ENCODE results near the gene CEP162. TPM values are rescaled to one million over a fixed set of nuclear protein-coding genes. Genes with fewer than 3 reads are reported as not detected.
A peak's percentile ranks its signal among the peaks of the same experiment; 100 is the strongest.
"Not testable (repeated sequence)": the region's sequence is repeated elsewhere in the genome, so short reads cannot be mapped to it uniquely, and the experiment has no call there.

CEP162 gene
- total RNA-seq, 1 donor from 2014 or later: 4.7 TPM

- no peak overlapping the region for H3K27ac Mint-ChIP-seq
- no peaks in the 10 kb centered on the region for H3K36me3 Mint-ChIP-seq (ENCODE audit: low read depth)
- peaks cover 9% of the 10 kb centered on the region for H3K27me3 Mint-ChIP-seq (ENCODE audit: insufficient read depth)
- no peak for DNase-seq (ENCODE audit: low spot score)
- no peak overlapping the region for H3K4me3 Mint-ChIP-seq
- no peaks in the 10 kb centered on the region for H3K9me3 Mint-ChIP-seq
- intact Hi-C loops (cut with micrococcal nuclease): no loop called here
- H3K4me1 Mint-ChIP-seq (ENCODE audit: low read depth): no peaks in the 10 kb centered on the region
Observed at GRCh38 chr6:84258268-84258667, 30.8 kb upstream of the CEP162 start.

DNA sequence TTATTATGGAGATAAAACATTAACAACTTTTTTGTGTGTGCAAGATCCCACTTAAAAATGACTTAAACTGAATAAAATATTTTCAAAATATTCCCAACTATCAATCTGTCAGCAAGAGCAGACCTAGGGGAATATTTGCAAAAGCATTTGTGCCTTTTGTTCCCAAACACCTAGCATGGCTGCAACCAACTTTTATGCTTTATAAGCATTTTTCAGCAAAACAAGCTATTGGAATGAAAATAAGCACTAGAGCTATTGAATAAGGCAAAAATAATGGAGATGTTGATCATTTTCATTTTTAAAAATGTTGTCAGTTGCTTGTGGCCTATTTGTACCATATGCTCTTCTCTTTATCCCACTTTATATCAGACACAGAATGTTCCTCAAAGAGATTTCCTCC, 28.2 kb upstream of the CEP162 start:
- no peak for DNase-seq (ENCODE audit: low spot score)
- Mint-ChIP-seq H3K36me3 (ENCODE audit: low read depth) (no peaks in the 10 kb centered on the region), H3K27ac (no peak overlapping the region)

GRCh38 chr6:84253380-84253779, 25.9 kb upstream of the CEP162 start:
- intact Hi-C loops (cut with micrococcal nuclease): no loop called here
- Mint-ChIP-seq H3K27me3 (ENCODE audit: insufficient read depth) (peaks cover 7% of the 10 kb centered on the region), H3K27ac (no peak overlapping the region), H3K36me3 (ENCODE audit: low read depth) (no peaks in the 10 kb centered on the region), H3K4me1 (ENCODE audit: low read depth) (no peaks in the 10 kb centered on the region), H3K4me3 (no peak overlapping the region), H3K9me3 (no peaks in the 10 kb centered on the region)
- DNase-seq (ENCODE audit: low spot score): no peak

More for the DNA sequence above, 28.2 kb upstream of the CEP162 start:
- Mint-ChIP-seq H3K9me3 (no peaks in the 10 kb centered on the region), H3K4me1 (ENCODE audit: low read depth) (no peaks in the 10 kb centered on the region), H3K27me3 (ENCODE audit: insufficient read depth) (peaks cover 9% of the 10 kb centered on the region), H3K4me3 (no peak overlapping the region)
- intact Hi-C loops (cut with micrococcal nuclease): no loop called here

- H3K4me1 Mint-ChIP-seq (ENCODE audit: low read depth): no peaks in the 10 kb centered on the region
- intact Hi-C loops (cut with micrococcal nuclease): no loop called here
- no peaks in the 10 kb centered on the region for H3K36me3 Mint-ChIP-seq (ENCODE audit: low read depth)
- DNase-seq (ENCODE audit: low spot score): no peak
- no peaks in the 10 kb centered on the region for H3K9me3 Mint-ChIP-seq
- no peak overlapping the region for H3K4me3 Mint-ChIP-seq
- no peak overlapping the region for H3K27ac Mint-ChIP-seq
- peaks cover 12% of the 10 kb centered on the region for H3K27me3 Mint-ChIP-seq (ENCODE audit: insufficient read depth)
Observed at GRCh38 chr6:84251891-84252539, 24.6 kb upstream of the CEP162 start.

DNA sequence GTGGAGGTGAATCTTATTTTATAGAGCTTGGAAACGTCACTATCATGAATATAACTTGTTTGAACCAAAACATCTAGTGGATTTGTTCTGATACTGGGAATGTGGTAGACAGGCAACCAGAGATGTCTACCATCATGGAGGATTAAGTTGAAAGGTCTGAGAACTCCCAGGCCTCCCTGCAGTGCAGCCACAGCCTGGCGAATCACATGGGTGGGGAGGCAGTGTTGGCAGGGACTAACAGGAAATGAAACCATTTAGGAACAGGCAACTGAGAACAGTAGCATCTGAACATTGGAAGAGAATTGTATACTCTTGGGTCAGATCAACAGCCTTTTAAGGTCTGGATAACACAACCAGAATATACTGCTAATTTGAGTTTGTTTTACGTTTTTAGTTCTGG, 22.3 kb upstream of the CEP162 start:
- Mint-ChIP-seq H3K36me3 (ENCODE audit: low read depth) (no peaks in the 10 kb centered on the region), H3K27ac (no peak overlapping the region), H3K4me1 (ENCODE audit: low read depth) (no peaks in the 10 kb centered on the region), H3K9me3 (no peaks in the 10 kb centered on the region), H3K4me3 (no peak overlapping the region), H3K27me3 (ENCODE audit: insufficient read depth) (peaks cover 9% of the 10 kb centered on the region)
- intact Hi-C loops (cut with micrococcal nuclease): no loop called here
- DNase-seq (ENCODE audit: low spot score): no peak

- H3K4me1 Mint-ChIP-seq (ENCODE audit: low read depth); H3K4me3 Mint-ChIP-seq; H3K27me3 Mint-ChIP-seq (ENCODE audit: insufficient read depth); H3K27ac Mint-ChIP-seq; DNase-seq (ENCODE audit: low spot score); intact Hi-C loops (cut with micrococcal nuclease); H3K36me3 Mint-ChIP-seq (ENCODE audit: low read depth); H3K9me3 Mint-ChIP-seq: not testable (repeated sequence)
Observed at GRCh38 chr6:84244416-84245081, 17.1 kb upstream of the CEP162 start.

DNA sequence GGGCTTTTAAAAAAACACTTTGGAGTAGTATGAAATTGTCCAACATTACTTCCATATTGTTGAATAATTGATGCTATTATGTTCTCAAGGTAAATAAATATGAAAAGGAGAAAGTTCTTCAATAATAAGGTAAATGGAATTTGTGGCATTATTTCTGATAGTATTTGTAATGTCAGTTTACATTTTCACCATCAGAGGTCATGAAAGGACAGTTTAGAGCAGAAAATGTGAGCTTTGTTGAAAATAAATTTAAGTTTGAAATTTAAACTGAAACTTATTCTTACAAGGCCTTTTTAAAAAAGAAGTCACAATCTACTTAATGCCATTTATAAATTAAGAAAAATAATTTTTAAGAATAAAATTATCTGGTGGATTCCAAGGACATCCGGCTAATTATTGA, 15.8 kb upstream of the CEP162 start:
- H3K4me3 Mint-ChIP-seq: no peak overlapping the region
- no peak for DNase-seq (ENCODE audit: low spot score)
- no peak overlapping the region for H3K27ac Mint-ChIP-seq
- no peaks in the 10 kb centered on the region for H3K9me3 Mint-ChIP-seq
- no peaks in the 10 kb centered on the region for H3K4me1 Mint-ChIP-seq (ENCODE audit: low read depth)
- intact Hi-C loops (cut with micrococcal nuclease): no loop called here
- peaks cover 9% of the 10 kb centered on the region for H3K27me3 Mint-ChIP-seq (ENCODE audit: insufficient read depth)
- no peaks in the 10 kb centered on the region for H3K36me3 Mint-ChIP-seq (ENCODE audit: low read depth)

- Mint-ChIP-seq H3K9me3 (no peaks in the 10 kb centered on the region), H3K27me3 (ENCODE audit: insufficient read depth) (peaks cover 6% of the 10 kb centered on the region), H3K4me1 (ENCODE audit: low read depth) (no peaks in the 10 kb centered on the region), H3K27ac (no peak overlapping the region), H3K4me3 (no peak overlapping the region), H3K36me3 (ENCODE audit: low read depth) (no peaks in the 10 kb centered on the region)
- DNase-seq (ENCODE audit: low spot score): no peak
- intact Hi-C loops (cut with micrococcal nuclease): no loop called here
Observed at GRCh38 chr6:84242265-84242664, 14.8 kb upstream of the CEP162 start.

DNA sequence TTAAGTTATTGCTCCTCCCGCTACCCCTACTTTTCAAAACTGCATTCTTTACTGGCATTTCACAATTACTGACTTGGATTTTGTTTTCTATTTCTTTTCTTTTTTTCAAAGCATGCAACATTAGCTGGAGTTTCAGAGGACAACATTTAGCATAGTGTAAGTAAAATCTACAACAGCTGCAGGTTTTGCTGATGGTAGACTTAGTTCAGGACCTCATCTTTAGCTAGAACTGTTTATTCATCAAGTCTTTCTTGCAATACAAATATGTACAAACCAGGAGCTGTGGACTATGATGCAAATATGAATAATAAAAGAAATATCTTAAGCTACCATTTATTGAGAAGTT, 728 bp upstream of the CEP162 start:
- intact Hi-C loops (cut with micrococcal nuclease): loop anchor here (1.0 to 10.0 kb wide), 5 partner anchors 344 to 1981 kb away; partner anchors contain the start of genes IBTK and SNX14
- peak overlapping the region; percentile 98 for H3K4me3 Mint-ChIP-seq
- peaks cover 7% of the 10 kb centered on the region for H3K27me3 Mint-ChIP-seq (ENCODE audit: insufficient read depth)
- no peaks in the 10 kb centered on the region for H3K9me3 Mint-ChIP-seq
- no peak for DNase-seq (ENCODE audit: low spot score)
- H3K4me1 Mint-ChIP-seq (ENCODE audit: low read depth): peaks cover 10% of the 10 kb centered on the region
- H3K27ac Mint-ChIP-seq: peak overlapping the region; percentile 86
- no peaks in the 10 kb centered on the region for H3K36me3 Mint-ChIP-seq (ENCODE audit: low read depth)

DNA sequence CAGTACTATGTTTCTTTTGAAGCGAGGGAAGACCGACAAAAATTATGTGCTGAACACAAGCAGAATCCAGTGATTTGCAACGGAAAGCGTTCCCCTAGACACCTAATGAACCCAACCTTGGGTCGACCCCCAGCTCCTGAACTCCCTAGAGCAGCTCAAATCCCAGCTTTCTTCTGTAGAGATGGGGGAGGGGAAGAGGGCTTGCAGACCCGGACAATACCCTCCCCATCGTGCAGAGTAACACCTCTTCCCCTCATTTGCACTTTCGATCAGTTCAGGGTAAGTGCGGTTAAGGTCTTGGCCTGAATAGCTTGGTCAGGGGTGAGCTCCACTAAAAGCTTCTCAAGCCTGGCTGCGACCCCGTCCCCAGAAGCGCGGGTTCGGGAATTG, 404 bp downstream of the CEP162 start:
- H3K9me3 Mint-ChIP-seq: no peaks in the 10 kb centered on the region
- intact Hi-C loops (cut with micrococcal nuclease): loop anchor here (1.0 to 10.0 kb wide), 6 partner anchors 368 to 1980 kb away; partner anchors contain the start of genes CYB5R4, DOP1A, IBTK and SNX14
- peak overlapping the region; percentile 98 for H3K4me3 Mint-ChIP-seq
- no peaks in the 10 kb centered on the region for H3K36me3 Mint-ChIP-seq (ENCODE audit: low read depth)
- peak overlapping the region; percentile 86 for H3K27ac Mint-ChIP-seq
- DNase-seq (ENCODE audit: low spot score): no peak
- peaks cover 4% of the 10 kb centered on the region for H3K27me3 Mint-ChIP-seq (ENCODE audit: insufficient read depth)
- H3K4me1 Mint-ChIP-seq (ENCODE audit: low read depth): peaks cover 10% of the 10 kb centered on the region

DNA sequence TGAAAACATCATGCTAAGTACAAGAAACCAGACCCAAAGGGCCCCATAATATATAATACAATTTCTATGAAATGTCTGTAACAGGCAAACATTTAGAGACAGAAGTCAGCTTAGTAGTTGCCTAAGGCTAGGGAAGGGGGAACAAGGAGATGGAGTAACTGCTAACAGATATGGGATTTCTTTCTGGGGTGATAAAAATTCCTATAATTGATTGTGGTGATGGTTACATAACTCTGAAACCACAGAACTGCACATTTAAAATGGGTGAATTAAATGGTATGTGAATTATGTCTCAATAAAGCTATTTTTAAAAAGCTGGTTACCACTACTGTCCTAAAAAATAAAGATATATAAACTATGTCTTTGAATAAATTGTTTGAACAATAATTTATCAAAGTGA, 3.2 kb downstream of the CEP162 start:
- no peak for DNase-seq (ENCODE audit: low spot score)
- Mint-ChIP-seq H3K36me3 (ENCODE audit: low read depth) (no peaks in the 10 kb centered on the region), H3K9me3 (no peaks in the 10 kb centered on the region), H3K4me1 (ENCODE audit: low read depth) (peaks cover 10% of the 10 kb centered on the region), H3K27ac (no peak overlapping the region), H3K4me3 (no peak overlapping the region), H3K27me3 (ENCODE audit: insufficient read depth) (no peaks in the 10 kb centered on the region)
- intact Hi-C loops (cut with micrococcal nuclease): loop anchor here (10.0 kb wide), 1 partner anchor 1101 kb away; no protein-coding TSS in a partner anchor

GRCh38 chr6:84223608-84224007, 3.8 kb downstream of the CEP162 start:
- not testable (repeated sequence) for H3K4me1 Mint-ChIP-seq (ENCODE audit: low read depth); H3K27ac Mint-ChIP-seq; H3K9me3 Mint-ChIP-seq; DNase-seq (ENCODE audit: low spot score); H3K27me3 Mint-ChIP-seq (ENCODE audit: insufficient read depth); H3K4me3 Mint-ChIP-seq; H3K36me3 Mint-ChIP-seq (ENCODE audit: low read depth)
- intact Hi-C loops (cut with micrococcal nuclease): loop anchor here (10.0 kb wide), 1 partner anchor 1101 kb away; no protein-coding TSS in a partner anchor

GRCh38 chr6:84222426-84222825, 5.0 kb downstream of the CEP162 start:
- no peaks in the 10 kb centered on the region for H3K4me1 Mint-ChIP-seq (ENCODE audit: low read depth)
- no peak overlapping the region for H3K4me3 Mint-ChIP-seq
- no peaks in the 10 kb centered on the region for H3K9me3 Mint-ChIP-seq
- H3K27ac Mint-ChIP-seq: no peak overlapping the region
- no peaks in the 10 kb centered on the region for H3K36me3 Mint-ChIP-seq (ENCODE audit: low read depth)
- H3K27me3 Mint-ChIP-seq (ENCODE audit: insufficient read depth): no peaks in the 10 kb centered on the region
- intact Hi-C loops (cut with micrococcal nuclease): loop anchor here (10.0 kb wide), 1 partner anchor 1102 kb away; no protein-coding TSS in a partner anchor
- DNase-seq (ENCODE audit: low spot score): no peak

Data from activated T-helper 1 cell treated with anti-CD3 and anti-CD28 coated beads, Interleukin-12 subunit alpha, Interleukin-12 subunit beta, Interleukin-2, Interleukin-4 antibody, amounts not matched to agents 30 ng/mL and 10 ng/mL and 1 ng/mL, durations not matched to agents 14 hours and 24 hours and 36 hours (primary cell).